Fibroblast of the aortic adventitia (primary cell): Measurements from ENCODE around the gene CYS1. TPM values are rescaled to one million over a fixed set of nuclear protein-coding genes. Genes with fewer than 3 reads are reported as not detected.

Experiments used
- DNase-seq: peaks from one replicate; pipeline ENCODE4 v3.0.0-alpha.2; 2010; ENCODE audit warnings: low read depth
- H3K4me3 ChIP-seq: 2 replicates; pipeline ENCODE4 v1.5.1; 2011; ENCODE audit warnings: low read depth, mild to moderate bottlenecking, control low read depth, low read length, moderate library complexity
- total RNA-seq: library from RNA; depleted of rRNA; stranded (reverse); fragments of >200 nt; gene quantifications from 2 replicates; pipeline ENCODE4 v1.2.3, GENCODE V29; 2012; ENCODE audit warnings: low replicate concordance
- TF ChIP-seq, protein P1 (sequence below): IDR thresholded peaks from 2 replicates; pipeline ENCODE4 v1.5.1; 2011; ENCODE audit warnings: mild to moderate bottlenecking, low read length, control low read depth, inconsistent platforms; ENCODE audit not compliant: insufficient read depth

Gene CYS1
- total RNA-seq, 1 donor = 3.2 TPM

DNA sequence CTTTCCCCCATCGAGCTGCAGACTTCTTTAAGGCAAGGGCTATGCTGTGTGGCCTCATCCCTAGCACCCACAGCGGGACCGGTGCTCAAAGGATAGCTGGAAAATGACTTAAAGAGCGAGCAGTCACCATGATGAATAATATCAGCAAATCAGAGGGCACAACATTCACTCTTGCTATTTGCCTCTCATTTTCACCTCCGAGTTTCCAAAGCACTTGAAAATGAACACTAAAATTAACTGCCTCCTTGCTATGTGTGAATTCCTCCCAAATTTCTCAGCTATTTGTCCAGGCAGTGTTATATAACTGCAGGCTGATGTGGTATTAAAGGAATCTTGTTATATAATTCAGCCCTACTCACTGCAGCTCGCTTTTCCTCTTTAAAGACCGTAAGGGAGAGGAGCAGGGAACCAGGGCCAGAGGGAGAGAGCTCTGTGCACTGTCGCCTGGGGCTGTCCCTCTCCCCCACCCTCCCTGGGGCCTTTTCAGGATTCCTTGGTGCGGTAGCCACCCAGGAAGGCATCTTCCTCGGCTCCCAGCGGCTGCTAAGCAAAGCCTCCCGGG is 1.4 kb downstream of the CYS1 start:
- peak overlapping the region; percentile 54 for H3K4me3 ChIP-seq
- DNase-seq = peak; percentile 73
- TF ChIP-seq, protein P1, sequence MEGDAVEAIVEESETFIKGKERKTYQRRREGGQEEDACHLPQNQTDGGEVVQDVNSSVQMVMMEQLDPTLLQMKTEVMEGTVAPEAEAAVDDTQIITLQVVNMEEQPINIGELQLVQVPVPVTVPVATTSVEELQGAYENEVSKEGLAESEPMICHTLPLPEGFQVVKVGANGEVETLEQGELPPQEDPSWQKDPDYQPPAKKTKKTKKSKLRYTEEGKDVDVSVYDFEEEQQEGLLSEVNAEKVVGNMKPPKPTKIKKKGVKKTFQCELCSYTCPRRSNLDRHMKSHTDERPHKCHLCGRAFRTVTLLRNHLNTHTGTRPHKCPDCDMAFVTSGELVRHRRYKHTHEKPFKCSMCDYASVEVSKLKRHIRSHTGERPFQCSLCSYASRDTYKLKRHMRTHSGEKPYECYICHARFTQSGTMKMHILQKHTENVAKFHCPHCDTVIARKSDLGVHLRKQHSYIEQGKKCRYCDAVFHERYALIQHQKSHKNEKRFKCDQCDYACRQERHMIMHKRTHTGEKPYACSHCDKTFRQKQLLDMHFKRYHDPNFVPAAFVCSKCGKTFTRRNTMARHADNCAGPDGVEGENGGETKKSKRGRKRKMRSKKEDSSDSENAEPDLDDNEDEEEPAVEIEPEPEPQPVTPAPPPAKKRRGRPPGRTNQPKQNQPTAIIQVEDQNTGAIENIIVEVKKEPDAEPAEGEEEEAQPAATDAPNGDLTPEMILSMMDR = no peak

DNA sequence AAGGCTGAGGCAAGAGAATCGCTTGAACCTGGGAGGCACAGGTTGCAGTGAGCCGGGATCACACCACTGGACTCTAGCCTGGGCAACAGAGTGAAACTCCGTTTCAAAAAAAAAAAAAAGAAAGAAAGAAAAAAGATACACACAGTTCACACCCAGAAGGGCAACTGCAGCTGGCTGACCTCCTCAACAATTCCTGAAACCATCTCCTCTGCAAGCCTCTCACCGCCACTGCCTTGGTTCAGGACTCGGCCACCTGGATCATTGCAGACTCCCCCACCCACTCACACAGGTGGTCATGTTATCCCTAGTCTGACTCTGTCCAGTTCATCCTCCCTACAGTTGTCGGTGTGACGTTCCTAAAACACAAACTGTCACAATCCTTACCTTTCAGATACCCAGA is 2.2 kb downstream of the CYS1 start:
- no peak overlapping the region for H3K4me3 ChIP-seq
- TF ChIP-seq, protein P1 = no peak
- no peak for DNase-seq

DNA sequence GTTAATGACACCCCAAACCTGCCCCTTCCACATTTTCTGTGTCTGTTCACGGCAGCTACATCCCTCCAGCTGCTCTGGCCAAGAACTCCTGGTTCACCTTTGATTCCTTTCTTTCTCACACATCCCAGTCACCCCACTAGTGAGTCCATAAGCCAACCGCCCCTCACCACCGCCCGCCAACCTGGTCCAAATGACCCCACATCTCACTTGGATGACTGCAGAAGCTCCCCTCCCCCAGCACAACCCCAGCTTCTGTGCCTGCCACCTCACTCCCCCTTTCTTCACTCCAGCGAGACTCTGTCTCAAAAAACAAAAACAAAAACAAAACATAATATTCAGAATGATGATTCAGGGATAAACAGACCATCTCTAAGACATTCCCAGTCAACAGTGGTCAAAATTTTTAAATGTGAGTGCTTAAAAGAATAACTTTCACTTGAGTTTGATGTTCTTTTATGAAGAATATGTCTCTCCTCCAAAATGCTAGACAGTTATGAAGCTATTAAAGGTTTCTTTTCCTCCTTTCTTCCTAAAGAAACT is 3.2 kb downstream of the CYS1 start:
- no peak for DNase-seq
- no peak overlapping the region for H3K4me3 ChIP-seq

DNA sequence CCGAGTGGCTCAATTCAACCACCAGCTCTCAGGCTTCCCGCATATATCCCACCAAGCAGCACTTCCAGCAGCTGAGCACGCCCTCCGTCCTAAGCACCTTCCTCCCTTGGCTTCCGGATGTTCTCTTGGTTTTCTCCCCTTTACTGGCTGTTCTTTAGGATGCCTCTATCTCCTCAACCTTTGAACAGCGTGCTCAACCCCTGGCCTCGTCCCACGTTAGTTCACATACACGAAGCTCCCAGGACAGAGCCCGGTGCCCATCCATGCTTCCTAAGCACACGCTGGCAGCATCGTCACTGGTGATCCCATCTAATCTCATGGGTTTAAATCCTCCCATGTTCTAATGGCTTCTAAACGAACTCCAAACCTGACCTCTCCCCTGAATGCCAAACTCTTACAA is 3.7 kb downstream of the CYS1 start:
- H3K4me3 ChIP-seq = no peak overlapping the region
- DNase-seq = no peak
- TF ChIP-seq, protein P1 = no peak

More for the DNA sequence above, 3.2 kb downstream of the CYS1 start:
- TF ChIP-seq, protein P1 = no peak

DNA sequence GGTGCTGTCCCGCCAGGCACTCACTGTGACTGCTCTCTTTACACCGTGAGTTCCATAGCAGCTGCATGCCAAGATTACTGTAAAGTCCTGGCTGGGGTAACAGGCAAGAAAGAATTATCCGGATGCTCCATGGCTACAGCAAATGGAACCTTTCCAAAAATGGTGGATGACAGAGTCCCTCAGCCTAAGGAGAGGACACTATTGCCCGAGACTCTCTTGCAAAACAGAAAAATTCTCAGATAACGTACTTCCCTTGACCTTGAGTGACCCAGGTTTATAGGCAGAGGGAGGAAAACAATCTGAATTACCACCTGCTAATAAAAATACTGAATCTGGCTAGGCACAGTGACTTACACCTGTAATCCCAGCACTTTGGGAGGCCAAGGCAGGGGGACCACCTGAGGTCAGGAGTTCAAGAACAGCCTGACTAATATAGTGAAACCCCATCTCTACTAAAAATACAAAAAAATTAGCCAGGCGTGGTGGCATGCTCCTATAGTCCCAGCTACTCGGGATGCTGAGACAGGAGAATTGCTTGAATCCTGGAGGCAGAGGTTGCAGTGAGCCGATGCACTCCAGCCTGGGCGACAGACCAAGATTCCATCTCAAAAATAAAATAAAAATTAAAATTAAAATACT is 4.5 kb downstream of the CYS1 start:
- TF ChIP-seq, protein P1 = no peak
- DNase-seq = no peak
- no peak overlapping the region for H3K4me3 ChIP-seq

DNA sequence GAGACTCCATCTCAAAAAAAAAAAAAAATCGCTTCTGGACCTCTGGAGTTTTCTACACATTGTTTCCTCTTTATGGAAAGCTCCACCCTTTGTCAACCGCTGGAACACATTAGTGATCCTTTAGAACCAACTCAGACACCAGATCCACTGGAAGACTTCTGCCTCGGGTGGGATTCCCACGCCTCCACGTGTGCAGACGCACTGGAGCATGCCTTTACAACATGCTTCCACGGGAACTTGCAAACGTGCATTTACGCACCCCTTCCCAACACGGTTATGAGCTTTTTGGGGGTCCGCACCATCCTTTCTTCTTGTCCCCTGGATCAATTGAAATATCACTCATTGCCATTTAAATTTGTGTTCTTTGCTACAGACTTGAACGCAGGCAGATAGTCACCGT is 5.1 kb downstream of the CYS1 start:
- TF ChIP-seq, protein P1 = no peak

More for the DNA sequence above, 5.1 kb downstream of the CYS1 start:
- DNase-seq = no peak
- H3K4me3 ChIP-seq = no peak overlapping the region
